MM.1S (cell line): ENCODE results near the gene CUEDC2.

Experiments
- EZH2phosphoT487 ChIP-seq: fragments of 300-600 bp; sonication (generic); IDR thresholded peaks from 2 replicates; pipeline ENCODE4 v1.6.1; 2018; ENCODE audit warnings: antibody characterized with exemption, low read length
- TF ChIP-seq, protein P1 (sequence below): fragments of 300-600 bp; sonication (generic); IDR thresholded peaks from 2 replicates; pipeline ENCODE4 v1.5.1; 2016; ENCODE audit warnings: antibody characterized with exemption, low read length, mixed read lengths

DNA sequence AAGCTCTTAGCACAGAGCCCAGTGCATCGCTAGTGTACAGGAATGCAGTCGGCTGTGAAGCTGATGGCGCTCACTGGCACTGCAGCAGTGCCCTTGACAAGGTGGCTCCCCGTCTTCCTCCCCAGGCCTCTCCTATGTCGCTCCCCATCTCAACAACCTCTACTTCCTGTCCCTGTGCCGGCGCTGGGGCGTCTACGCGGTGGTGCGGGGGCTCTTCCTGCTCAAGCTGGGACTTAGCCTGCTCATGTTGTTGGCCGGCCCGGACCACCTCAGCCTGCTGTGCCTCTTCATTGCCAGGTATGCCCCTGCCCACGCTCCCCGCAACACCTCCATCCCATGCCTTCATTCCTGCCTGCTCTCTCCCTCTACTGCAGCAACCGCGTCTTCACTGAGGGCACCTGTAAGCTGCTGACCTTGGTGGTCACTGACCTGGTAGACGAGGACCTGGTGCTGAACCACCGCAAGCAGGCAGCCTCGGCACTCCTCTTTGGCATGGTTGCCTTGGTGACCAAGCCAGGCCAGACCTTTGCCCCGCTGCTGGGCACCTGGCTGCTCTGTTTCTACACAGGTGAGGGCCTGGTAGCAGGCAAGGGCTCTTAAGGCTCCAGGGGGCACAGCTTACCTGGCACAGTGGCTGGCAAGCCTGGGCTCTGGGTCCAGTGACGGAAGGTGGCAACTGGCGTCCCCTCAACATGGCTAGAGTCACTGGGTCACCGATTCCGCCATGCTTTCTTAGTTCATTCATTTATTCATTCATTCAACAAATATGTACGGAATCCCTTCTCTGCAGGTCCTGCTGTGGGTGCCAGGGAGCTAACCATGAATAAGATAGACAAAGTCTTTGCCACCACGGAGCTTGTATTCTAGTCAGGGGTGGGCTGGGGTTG lies 41.3 kb upstream of the CUEDC2 start:
- TF ChIP-seq, protein P1, sequence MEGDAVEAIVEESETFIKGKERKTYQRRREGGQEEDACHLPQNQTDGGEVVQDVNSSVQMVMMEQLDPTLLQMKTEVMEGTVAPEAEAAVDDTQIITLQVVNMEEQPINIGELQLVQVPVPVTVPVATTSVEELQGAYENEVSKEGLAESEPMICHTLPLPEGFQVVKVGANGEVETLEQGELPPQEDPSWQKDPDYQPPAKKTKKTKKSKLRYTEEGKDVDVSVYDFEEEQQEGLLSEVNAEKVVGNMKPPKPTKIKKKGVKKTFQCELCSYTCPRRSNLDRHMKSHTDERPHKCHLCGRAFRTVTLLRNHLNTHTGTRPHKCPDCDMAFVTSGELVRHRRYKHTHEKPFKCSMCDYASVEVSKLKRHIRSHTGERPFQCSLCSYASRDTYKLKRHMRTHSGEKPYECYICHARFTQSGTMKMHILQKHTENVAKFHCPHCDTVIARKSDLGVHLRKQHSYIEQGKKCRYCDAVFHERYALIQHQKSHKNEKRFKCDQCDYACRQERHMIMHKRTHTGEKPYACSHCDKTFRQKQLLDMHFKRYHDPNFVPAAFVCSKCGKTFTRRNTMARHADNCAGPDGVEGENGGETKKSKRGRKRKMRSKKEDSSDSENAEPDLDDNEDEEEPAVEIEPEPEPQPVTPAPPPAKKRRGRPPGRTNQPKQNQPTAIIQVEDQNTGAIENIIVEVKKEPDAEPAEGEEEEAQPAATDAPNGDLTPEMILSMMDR = no peak
- no peak for TF ChIP-seq EZH2phosphoT487
